Fibroblast of peridontal ligament (primary cell): ENCODE data around the gene ATG12.
"Not testable (repeated sequence)": the region's sequence is repeated elsewhere in the genome, so short reads cannot be mapped to it uniquely, and the experiment has no call there.

ENCODE experiments used
- DNase-seq: peaks from one replicate; pipeline ENCODE4 v3.0.0-alpha.2; 2010; ENCODE audit errors: extremely low read depth

Gene ATG12

DNA sequence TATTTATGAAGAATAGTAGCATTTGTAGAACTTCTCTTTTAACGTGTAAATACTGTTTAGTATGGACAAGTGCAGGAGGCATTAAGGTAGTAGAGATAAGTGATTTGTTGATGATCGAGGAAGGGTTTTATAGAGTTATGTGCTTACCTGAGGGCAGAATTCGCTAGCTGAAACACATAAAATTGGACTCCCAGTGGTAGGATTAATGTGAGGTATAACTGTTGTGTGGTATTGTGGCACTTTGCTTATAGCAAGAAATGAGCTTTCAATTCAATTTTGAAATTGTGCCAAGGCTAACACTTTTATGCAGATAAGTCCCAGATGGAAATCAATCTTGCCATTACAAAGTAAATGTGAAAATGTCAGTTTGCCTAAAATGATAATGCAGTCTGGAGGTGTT, 1.6 kb upstream of the ATG12 start:
- DNase-seq = peak; percentile 23

DNA sequence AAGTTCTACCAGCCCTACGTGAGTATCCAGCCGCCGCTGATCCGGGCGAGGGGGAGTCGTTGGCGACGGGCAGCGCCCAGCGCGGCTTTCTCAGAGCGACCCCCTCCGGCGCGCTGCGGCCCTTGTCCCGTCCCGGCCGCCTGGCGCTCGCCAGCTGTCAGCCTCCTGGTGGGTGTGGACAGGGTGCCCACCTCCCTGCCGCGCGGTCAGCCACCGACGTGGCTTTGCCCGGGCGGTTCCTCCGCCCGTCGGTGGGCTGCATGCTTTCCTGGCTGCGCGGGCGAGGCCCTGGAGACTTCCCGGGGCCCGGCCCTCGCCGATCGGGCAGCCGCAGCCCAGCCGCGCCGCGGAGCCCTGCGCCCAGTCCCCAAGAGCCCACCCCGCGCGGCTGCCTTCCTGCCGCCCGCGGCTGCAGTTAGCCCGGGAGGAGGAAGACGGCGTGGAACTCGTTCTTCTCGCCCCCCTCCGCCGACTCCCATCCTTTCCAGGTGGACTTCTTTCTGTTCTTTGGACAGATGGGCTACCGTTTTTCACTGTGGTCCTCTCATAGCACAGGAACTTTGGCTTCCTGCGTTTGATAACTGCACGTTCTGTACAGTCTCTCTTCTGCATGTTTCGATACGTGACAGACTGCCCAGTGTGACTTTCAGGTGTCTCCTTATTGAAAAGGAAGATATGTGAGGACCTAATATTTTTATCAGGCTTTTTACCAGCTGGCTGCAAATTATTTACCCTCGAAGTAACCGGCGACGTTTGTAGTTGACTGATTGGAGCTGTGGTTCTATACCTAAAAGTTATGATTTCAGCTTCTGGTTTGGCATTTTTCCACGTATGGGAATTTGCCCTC, 947 bp upstream of the ATG12 start:
- peak; percentile 19 for DNase-seq

DNA sequence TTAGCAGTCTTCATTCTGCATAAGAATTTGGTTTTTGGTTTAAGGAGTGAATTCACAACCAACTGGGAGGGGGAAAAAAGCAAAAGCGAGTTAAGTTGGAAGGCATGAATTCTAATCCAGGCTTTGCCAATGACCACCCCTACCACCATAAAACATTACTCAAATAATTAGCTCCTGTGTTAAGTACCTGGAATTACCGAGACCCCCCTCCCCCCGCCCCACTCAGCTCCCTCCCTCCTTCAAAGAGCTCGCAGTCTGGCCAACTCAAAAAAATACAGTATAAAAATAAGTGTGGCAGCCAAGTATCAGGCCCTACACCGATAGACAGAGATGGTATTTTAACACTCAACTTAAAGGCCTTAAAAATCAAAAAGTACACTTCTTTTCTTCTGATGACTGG, 492 bp downstream of the ATG12 start:
- no peak for DNase-seq

DNA sequence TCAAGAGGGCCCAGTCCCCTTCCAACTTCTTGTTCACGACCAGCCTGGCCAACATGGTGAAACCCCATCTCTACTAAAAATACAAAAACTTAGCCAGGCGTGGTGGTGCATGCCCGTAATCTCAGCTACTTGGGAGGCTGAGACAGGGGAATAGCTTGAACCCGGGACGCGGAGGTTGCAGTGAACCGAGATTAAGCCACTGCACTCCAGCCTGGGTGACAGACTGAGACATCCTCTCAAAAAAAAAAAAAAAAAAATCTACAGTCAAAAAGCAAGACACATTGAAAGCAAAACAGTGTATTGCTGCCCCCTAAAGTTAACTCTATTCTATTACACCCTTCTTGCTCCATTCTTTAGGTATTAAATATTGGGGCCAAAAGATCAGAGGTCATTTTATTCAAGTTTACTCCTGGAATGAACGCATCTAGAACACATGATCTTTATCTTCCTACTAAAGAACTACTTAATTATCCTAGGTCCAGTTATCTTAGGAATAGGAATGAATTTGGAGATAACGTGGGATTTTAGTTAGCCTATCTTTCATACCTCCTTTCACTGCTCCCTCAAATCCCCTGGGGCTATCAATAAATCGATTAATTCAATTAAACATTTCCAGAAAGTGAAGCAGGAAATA, 2.4 kb downstream of the ATG12 start:
- peak; percentile 75 for DNase-seq

- DNase-seq = no peak
Observed at GRCh38 chr5:115835481-115835880, 5.9 kb downstream of the ATG12 start.

DNA sequence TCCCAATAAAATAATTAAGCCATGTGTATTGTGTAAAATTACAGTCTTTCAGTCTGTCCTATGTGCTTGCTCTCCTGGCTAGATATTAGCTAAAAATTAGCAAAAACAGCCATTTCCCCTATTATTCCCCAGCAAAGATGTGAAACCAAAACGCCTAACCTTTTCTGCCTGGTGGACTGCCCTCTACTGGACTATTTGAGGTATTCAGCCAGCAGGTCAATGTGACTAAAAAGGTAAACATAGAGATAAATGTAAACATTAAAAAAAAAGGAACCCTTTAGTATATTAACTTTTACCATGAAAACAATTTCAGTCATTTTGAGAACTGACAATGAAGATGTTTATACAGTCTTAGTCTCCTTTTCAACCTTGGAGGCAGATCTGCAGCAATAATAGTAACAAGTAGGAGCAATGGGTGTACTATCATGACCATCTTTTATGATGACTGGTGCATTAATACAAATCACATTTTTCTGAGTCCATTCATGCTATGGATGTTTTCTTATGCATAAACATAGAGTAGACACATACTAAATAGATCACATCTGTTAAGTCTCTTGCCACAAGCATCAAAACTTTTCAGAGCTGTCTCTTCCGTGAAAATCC, 10.1 kb downstream of the ATG12 start:
- peak; percentile 60 for DNase-seq

GRCh38 chr5:115829913-115830312, 11.5 kb downstream of the ATG12 start:
- no peak for DNase-seq

DNA sequence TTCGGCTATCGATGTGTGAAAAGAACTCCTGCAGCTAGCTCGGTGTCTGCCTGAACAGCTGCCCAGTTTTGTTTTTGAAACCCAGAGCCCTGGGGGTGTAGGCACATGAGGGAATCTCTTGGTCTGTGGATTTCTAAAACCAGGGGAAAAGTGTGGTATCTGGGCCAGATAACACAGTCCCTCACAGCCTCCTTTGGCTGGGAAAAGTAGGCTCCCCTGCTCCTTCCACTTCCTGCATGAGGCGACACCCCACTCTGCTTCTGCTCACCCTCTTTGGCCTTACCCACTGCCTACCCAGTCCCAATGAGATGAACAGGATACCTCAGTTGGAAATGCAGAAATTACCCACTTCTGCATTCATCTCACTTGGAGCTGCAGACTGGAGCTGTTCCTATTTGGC, 15.4 kb downstream of the ATG12 start:
- DNase-seq = no peak

DNA sequence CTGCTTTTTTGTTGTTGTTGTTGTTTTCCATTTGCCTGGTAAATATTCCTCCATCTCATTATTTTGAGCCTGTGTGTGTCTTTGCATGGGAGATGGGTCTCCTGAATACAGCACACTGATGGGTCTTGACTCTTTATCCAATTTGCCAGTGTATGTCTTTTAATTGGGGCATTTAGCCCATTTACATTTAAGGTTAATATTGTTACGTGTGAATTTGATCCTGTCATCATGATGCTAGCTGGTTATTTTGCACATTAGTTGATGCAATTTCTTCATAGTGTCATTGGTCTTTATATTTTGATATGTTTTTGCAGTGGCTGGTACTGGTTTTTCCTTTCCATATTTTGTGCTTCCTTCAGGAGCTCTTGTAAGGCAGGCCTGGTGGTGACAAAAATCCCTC, 16.4 kb downstream of the ATG12 start:
- DNase-seq = not testable (repeated sequence)

DNA sequence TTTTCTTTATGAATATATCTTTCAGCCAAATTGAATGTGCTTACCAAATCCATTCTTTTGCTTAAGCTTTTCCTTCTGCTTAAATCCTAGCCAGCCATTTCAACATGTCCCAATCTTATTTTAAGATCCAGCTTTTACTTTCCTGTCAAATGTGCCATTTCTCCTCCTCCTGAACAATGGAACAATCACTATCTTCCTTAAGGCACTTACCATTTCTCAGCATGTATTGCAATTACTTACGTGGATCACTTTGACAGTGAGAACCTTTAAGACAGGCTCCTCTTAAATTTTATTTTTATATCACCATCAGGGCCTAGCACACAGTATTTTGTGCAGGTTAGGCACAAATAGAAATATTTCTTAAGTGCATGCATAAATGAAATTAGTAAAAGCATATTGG, 20.5 kb downstream of the ATG12 start:
- DNase-seq = no peak

DNA sequence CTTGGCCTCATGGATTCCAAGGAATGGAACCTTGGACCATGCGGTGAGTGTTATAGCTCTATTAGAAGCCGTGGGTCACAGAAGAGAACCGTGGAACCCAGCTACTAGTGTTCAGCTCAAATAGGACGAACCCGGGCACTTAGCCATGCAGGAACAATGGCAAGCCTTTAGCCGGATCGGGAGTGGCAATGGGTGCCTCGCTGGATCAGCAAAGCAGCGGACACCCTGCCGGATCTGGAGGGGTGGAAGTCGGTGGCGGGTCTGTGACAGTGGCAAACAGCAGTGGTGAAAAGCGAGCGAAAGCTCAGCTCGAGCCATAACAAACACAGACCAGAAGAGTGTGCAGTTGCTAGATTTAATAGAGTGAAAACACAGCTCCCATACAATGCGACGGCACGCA, 22.5 kb downstream of the ATG12 start:
- no peak for DNase-seq

GRCh38 chr5:115817386-115817785, 24.0 kb downstream of the ATG12 start:
- DNase-seq = no peak

- peak; percentile 70 for DNase-seq
Observed at GRCh38 chr5:115816226-115817081, 24.9 kb downstream of the ATG12 start, which contains the start of gene CDO1. Gene CDO1 (minus strand): TSS chr5:115816659. CDS start chr5:115816397, 262 bp downstream.

GRCh38 chr5:115815693-115816225, 25.6 kb downstream of the ATG12 start:
- no peak for DNase-seq

- peak; percentile 37 for DNase-seq
Observed at GRCh38 chr5:115815006-115815692, 26.2 kb downstream of the ATG12 start.

DNA sequence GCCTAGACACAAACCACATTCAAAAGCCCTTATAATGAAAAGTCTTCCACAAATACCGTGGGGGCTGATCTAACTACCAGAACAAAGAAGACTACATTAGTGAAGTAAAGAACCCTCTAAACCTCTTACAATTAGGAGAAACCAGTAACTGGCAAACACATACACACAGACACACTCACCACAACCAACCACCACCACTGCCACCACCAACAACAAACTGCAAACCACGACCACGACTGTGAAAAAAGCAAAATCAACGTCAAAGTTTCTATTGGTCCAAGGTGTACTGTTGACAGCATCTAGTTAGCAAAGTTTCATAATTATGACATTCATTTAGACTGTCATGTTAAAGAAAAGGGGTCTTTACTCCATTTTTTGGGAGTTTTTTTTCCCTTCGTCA, 27.6 kb downstream of the ATG12 start:
- DNase-seq = no peak

DNA sequence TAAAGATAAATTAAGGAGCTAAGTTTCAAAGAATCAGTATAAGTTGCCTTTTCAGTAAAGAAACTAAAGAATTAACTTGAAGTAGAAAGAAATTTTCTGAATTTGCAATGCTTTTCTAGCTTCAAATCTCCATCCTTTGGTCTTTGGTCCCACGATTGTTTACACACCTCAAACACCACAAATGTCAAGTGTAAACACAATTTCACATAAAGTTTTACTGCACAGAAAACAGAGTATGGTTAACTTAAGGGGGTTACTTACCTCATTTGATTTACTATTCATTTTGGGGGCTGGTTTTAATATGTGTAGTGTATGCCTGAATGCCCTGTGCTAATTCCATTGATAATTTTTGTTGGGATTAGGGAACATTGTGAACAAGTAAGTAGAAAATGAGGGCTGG, 29.0 kb downstream of the ATG12 start:
- DNase-seq = no peak

GRCh38 chr5:115811406-115811805, 30.0 kb downstream of the ATG12 start:
- no peak for DNase-seq

DNA sequence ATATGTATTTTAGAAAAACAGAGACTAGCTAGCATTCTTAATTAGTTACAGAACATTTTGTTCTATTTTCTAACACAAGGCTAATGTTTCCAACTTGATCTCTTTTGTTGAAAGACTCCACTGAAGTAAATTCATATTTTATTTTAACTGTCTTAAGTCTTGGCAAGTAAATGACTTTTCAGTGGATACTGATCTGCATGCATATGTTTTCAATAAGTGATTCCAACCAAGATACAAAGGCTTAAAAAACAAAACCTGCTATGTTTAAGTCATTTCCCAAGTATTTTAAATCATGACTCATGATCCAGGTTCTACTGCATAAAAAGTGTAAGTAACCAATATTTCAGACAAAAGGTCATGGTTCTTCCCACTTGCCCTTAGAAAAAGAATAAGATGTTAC, 30.6 kb downstream of the ATG12 start:
- DNase-seq = peak; percentile 91

GRCh38 chr5:115809946-115810345, 31.4 kb downstream of the ATG12 start:
- DNase-seq = no peak

- DNase-seq = not testable (repeated sequence)
Observed at GRCh38 chr5:115808066-115808465, 33.3 kb downstream of the ATG12 start.
